Hepatocyte (in vitro differentiated cells): Measurements from ENCODE around the gene KRTCAP3.

ENCODE experiments used
- CTCF ChIP-seq: fragments of 200-600 bp; sonication (generic); IDR thresholded peaks from 2 replicates; pipeline ENCODE4 v1.5.1; 2016; ENCODE audit warnings: antibody characterized with exemption, mild to moderate bottlenecking; ENCODE audit not compliant: poor library complexity
- EZH2 ChIP-seq: fragments of 200-600 bp; sonication (generic); IDR thresholded peaks from 2 replicates; pipeline ENCODE4 v1.6.1; 2016; ENCODE audit warnings: antibody characterized with exemption, mild to moderate bottlenecking, borderline replicate concordance
- EZH2phosphoT487 ChIP-seq: fragments of 200-600 bp; sonication (generic); IDR thresholded peaks from one replicate; pipeline ENCODE4 v1.6.1; 2018; ENCODE audit warnings: antibody characterized with exemption, mild to moderate bottlenecking, low read depth, moderate library complexity; ENCODE audit not compliant: unreplicated experiment, severe bottlenecking

- TF ChIP-seq CTCF (peak; percentile 61), EZH2 (no peak), EZH2phosphoT487 (no peak)
These were observed 34.2 kb upstream of the KRTCAP3 start for GRCh38 chr2:27407798-27408491.
